ENCODE results near the gene ASCC1. TPM values are rescaled to one million over a fixed set of nuclear protein-coding genes. Genes with fewer than 3 reads are reported as not detected.
A peak's percentile ranks its signal among the peaks of the same experiment; 100 is the strongest.

ASCC1 gene, protein sequence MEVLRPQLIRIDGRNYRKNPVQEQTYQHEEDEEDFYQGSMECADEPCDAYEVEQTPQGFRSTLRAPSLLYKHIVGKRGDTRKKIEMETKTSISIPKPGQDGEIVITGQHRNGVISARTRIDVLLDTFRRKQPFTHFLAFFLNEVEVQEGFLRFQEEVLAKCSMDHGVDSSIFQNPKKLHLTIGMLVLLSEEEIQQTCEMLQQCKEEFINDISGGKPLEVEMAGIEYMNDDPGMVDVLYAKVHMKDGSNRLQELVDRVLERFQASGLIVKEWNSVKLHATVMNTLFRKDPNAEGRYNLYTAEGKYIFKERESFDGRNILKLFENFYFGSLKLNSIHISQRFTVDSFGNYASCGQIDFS
- polyA plus RNA-seq (ENCODE audit: insufficient read length in 3 of 3): 10 to 100 TPM; 41.3 to 47.0 (median 46.5) TPM
- long read RNA-seq, donor 1, partial matches to known transcripts: 110 of 203 reads
- long read RNA-seq, donor 1, other reads (novel, unspliced or antisense): 90 of 203 reads
- long read RNA-seq, donor 2, partial matches to known transcripts: 0 of 14 reads
- long read RNA-seq, donor 2, other reads (novel, unspliced or antisense): 7 of 14 reads
- long read RNA-seq, donor 3, transcript ASCC1-202 (10 exons, 2,002 nt): major isoform, 8 of 518 reads
- long read RNA-seq, donor 3, partial matches to known transcripts: 342 of 518 reads
- long read RNA-seq, donor 3, other reads (novel, unspliced or antisense): 168 of 518 reads
- long read RNA-seq, donor 4, transcript ASCC1-202 (10 exons, 2,002 nt): major isoform, 5 of 233 reads
- long read RNA-seq, donor 4, partial matches to known transcripts: 81 of 233 reads
- long read RNA-seq, donor 4, other reads (novel, unspliced or antisense): 147 of 233 reads
- long read RNA-seq, donor 5: 0 reads
- long read RNA-seq, donor 6, partial matches to known transcripts: 95 of 163 reads
- long read RNA-seq, donor 6, other reads (novel, unspliced or antisense): 64 of 163 reads
- long read RNA-seq, donor 7, partial matches to known transcripts: 453 of 614 reads
- long read RNA-seq, donor 7, other reads (novel, unspliced or antisense): 155 of 614 reads
- long read RNA-seq, donor 8, transcript ASCC1-202 (10 exons, 2,002 nt): major isoform, 5 of 379 reads
- long read RNA-seq, donor 8, partial matches to known transcripts: 182 of 379 reads
- long read RNA-seq, donor 8, other reads (novel, unspliced or antisense): 192 of 379 reads
- long read RNA-seq, donor 9, partial matches to known transcripts: 180 of 301 reads
- long read RNA-seq, donor 9, other reads (novel, unspliced or antisense): 119 of 301 reads
- long read RNA-seq, donor 10, partial matches to known transcripts: 193 of 260 reads
- long read RNA-seq, donor 10, other reads (novel, unspliced or antisense): 64 of 260 reads
- long read RNA-seq, donor 11, transcript ASCC1-202 (10 exons, 2,002 nt): major isoform, 6 of 244 reads
- long read RNA-seq, donor 11, partial matches to known transcripts: 145 of 244 reads
- long read RNA-seq, donor 11, other reads (novel, unspliced or antisense): 93 of 244 reads
- long read RNA-seq, donor 12, partial matches to known transcripts: 135 of 233 reads
- long read RNA-seq, donor 12, other reads (novel, unspliced or antisense): 97 of 233 reads
- long read RNA-seq, donor 13: 0 reads
- long read RNA-seq, donor 14, partial matches to known transcripts: 439 of 513 reads
- long read RNA-seq, donor 14, other reads (novel, unspliced or antisense): 71 of 513 reads
- long read RNA-seq, donor 15, partial matches to known transcripts: 0 of 65 reads
- long read RNA-seq, donor 15, other reads (novel, unspliced or antisense): 62 of 65 reads
- long read RNA-seq, donor 16, transcript ASCC1-202 (10 exons, 2,002 nt): major isoform, 14 of 567 reads
- long read RNA-seq, donor 16, partial matches to known transcripts: 202 of 567 reads
- long read RNA-seq, donor 16, other reads (novel, unspliced or antisense): 350 of 567 reads

DNA sequence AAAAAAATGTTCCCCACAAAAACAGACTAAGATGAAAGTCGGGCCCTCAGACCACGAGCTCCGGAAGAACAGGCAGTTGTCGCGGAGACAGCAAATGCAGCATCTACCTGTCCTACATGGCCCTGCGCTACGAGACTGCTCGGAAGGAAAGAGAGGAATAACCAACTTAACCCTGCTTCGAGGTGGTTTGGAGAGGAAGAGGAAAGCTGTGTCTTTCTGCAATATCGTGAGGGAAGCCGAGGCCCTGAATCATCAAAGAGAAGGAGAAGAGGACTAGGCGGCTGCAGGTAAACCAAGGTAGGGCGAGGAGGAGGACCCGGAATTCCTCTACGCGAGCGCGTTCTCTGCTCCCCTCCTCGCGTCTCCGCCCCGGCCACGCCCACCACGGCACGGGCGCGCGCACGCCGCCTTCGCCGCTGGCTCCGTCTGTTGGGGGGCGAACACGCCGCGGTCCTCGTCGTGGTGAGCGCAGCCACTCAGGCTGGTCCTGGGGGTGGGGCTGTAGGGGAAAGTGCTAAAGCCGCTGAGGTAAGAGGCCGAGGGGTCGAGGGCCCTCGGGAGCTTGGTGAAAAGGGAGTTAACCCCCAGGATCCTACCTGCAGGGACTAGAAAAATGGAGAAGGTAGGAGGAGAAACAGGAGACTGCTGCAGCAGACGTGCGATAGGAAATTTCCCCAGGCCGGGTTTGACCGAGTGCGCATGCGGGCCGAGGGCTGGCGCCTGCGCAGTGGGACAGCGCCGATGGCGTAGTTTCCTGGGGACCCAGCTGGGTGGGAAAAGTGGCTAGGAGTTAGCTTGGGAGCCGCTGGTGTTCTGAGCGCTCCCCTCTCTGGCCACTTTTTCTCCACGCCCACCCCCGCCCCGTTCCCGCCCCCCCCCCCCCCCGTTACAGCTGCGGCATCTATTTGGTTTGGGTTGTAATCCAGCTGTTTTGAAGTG, at the start of gene ASCC1, which contains the start of gene ANAPC16:
Gene ASCC1, minus strand, starts transcription at position 666 of the 939 bp plus-strand sequence. CDS start 2,978 bp downstream, outside the sequence.
Gene ANAPC16, plus strand, starts transcription at position 402 of the 939 bp plus-strand sequence. CDS start 7,903 bp downstream, outside the sequence.
- peak; percentile 86 to 95 (median 92) for DNase-seq (ENCODE audit: extremely low read depth in 1 of 11, low read depth in 9 of 11, low spot score in 4 of 11)

- DNase-seq (ENCODE audit: extremely low read depth in 1 of 11, low read depth in 9 of 11, low spot score in 4 of 11): no peak
These were observed 49.4 kb upstream of the ASCC1 start for GRCh38 chr10:72265508-72265907.

- no peak for DNase-seq (ENCODE audit: extremely low read depth in 1 of 11, low read depth in 9 of 11, low spot score in 4 of 11)
These were observed 48.5 kb upstream of the ASCC1 start for GRCh38 chr10:72264536-72264935.

- peak in 1 of 11 donors; percentile 43 for DNase-seq (ENCODE audit: extremely low read depth in 1 of 11, low read depth in 9 of 11, low spot score in 4 of 11)
These were observed 47.7 kb upstream of the ASCC1 start for GRCh38 chr10:72263613-72264241.

DNA sequence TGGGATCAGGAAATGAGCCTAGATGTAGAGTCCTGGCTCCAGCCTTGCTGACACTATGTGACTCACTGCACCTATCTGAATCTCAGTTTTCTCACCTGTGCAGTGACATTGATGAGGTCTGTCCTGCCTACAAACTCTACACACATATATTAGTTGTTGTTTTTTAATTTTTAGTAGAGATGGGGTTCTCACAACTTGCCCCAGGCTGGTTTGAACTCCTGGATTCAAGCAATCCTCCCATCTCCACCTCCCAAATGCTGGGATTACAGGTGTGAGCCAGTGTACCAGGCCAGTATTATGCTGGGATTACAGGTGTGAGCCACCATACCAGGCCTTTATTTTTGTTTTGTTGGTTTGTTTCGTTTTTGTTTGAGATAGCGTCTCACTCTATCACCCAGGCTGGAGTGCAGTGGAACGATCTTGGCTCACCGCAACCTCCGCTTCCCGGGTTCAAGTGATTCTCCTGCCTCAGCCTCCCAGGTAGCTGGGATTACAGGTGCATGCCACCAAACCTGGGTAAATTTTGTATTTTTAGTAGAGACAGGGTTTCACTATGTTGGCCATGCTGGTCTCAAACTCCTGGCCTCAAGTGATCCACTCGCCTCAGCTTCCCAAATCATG, 45.8 kb upstream of the ASCC1 start:
- DNase-seq (ENCODE audit: extremely low read depth in 1 of 11, low read depth in 9 of 11, low spot score in 4 of 11): no peak

DNA sequence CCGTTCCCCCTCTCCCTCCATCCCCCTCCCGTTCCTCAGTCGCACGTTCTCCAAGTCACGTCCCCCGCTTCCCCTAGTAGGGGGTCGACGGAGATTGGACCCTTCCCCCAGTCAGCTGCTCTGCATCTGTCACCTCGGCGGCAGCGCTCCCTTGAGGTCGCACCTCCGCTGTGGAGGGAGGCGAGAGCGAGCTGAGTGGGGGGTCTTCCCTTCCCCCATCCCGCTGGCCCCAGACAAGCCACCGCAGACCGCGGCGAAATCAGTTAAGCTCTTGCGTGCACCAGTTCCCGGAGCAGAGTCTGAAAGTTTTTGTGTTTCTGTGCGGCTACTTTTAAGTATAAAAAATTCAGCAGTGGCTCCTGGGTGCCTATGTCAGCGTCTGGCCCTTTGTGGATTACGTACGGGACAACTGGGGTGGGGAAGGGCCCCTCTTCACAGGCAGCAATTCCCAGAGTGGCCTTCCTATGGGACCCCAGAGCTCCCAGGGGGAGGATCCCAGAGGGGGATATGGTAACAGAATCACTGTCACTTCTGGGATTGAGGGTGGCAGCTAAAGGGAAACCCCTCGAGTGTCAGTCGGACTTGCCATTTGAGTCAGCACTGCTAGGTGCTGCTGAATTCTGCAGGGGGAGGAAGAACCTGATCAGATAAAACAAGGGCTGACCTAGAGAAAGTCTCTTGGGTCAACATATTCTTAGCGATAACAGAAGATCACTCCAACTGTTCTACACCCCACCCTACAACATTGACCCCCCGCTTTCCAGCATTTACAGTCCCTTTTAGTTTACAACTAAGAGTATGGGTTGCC, 45.1 kb upstream of the ASCC1 start:
- DNase-seq (ENCODE audit: extremely low read depth in 1 of 11, low read depth in 9 of 11, low spot score in 4 of 11): peak in 3 of 11 donors; percentile 88 to 91 (median 89)

DNA sequence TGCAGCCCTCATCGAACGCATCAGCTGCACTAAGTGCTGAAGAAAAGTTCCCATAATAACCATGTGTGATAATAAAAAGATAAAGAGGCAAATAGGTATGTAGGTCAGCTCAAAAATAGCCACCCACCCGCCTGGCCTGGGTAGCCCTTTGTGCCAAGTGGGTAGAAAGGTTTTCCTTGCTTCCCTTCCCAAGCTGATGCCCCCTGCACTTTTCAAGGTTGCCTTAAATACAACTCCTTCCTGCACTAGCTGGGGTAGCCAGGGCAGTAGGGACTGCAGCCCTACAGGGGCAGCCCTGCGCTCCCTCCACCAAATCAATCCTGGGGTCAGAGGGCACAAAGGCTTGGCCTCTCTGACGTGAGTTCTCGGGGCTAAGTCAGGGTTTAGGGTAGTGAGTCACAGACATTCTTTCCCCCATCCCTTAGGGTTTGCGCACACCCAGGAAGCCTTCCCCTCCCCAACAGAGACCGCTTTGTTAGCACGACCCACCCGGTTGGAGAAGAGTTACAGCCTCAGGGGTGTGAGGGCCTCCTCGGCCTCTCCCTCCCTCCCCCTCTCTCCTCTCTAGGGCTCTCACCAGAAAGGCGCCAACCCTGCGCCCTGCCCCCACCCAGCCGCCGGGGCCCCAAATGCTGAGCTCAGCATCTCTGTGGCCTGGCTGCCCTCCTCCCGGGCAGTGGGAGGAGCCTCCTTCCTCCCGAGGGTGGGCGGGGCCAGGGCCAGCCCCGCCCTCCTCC, 44.3 kb upstream of the ASCC1 start:
- peak in 8 of 11 donors; percentile 86 to 93 (median 90) for DNase-seq (ENCODE audit: extremely low read depth in 1 of 11, low read depth in 9 of 11, low spot score in 4 of 11)

- peak in 2 of 11 donors; percentile 23 to 55 for DNase-seq (ENCODE audit: extremely low read depth in 1 of 11, low read depth in 9 of 11, low spot score in 4 of 11)
These were observed 43.6 kb upstream of the ASCC1 start for GRCh38 chr10:72259491-72260238.

GRCh38 chr10:72258617-72259016, 42.5 kb upstream of the ASCC1 start:
- DNase-seq (ENCODE audit: extremely low read depth in 1 of 11, low read depth in 9 of 11, low spot score in 4 of 11): no peak

GRCh38 chr10:72257051-72257892, 41.2 kb upstream of the ASCC1 start:
- DNase-seq (ENCODE audit: extremely low read depth in 1 of 11, low read depth in 9 of 11, low spot score in 4 of 11): no peak

- DNase-seq (ENCODE audit: extremely low read depth in 1 of 11, low read depth in 9 of 11, low spot score in 4 of 11): no peak
These were observed 40.1 kb upstream of the ASCC1 start for GRCh38 chr10:72255977-72256729.
